Keratinocyte (primary cell): ENCODE results near the gene FARP1. TPM values are rescaled to one million over a fixed set of nuclear protein-coding genes. Genes with fewer than 3 reads are reported as not detected.

Experiments
- DNase-seq: peaks from one replicate; pipeline ENCODE4 v3.0.0-alpha.2; 2011; ENCODE audit warnings: low read depth, missing footprints, low spot score
- FAIRE-seq: peaks from 2 replicates; lab custom pipeline; 2011; peaks lifted over from hg19 to GRCh38; lab: Jason Lieb, UNC
- H2AFZ ChIP-seq: 2 replicates; pipeline ENCODE4 v1.6.0; 2012; ENCODE audit warnings: low read length, control low read depth, inconsistent platforms; ENCODE audit not compliant: control insufficient read depth
- H3K27ac ChIP-seq: 2 replicates; pipeline ENCODE4 v1.5.1; 2011; ENCODE audit warnings: low read length; ENCODE audit not compliant: control insufficient read depth, insufficient read depth
- H3K27me3 ChIP-seq: 3 replicates; pipeline ENCODE4 v1.6.0; 2011; ENCODE audit warnings: low read length; ENCODE audit not compliant: control insufficient read depth, insufficient read depth; ENCODE audit errors: extremely low read depth
- H3K36me3 ChIP-seq, 2 experiments: 2 replicates in 1 of 2; 3 replicates in 1 of 2; pipeline ENCODE4 v1.5.1; 2011; ENCODE audit warnings: low read length in 2 of 2, mild to moderate bottlenecking in 1 of 2; ENCODE audit not compliant: control insufficient read depth in 2 of 2, insufficient read depth in 2 of 2; ENCODE audit errors: extremely low read depth in 1 of 2
- H3K4me1 ChIP-seq: 3 replicates; pipeline ENCODE4 v1.5.1; 2011; ENCODE audit warnings: low read length; ENCODE audit not compliant: control insufficient read depth, insufficient read depth; ENCODE audit errors: extremely low read depth
- H3K4me2 ChIP-seq: 3 replicates; pipeline ENCODE4 v1.6.0; 2011; ENCODE audit warnings: low read depth, low read length; ENCODE audit not compliant: control insufficient read depth, insufficient read depth; ENCODE audit errors: extremely low read depth
- H3K4me3 ChIP-seq, 3 experiments: fragments of 200-600 bp in 1 of 3; sonication (generic) in 1 of 3; 2 replicates in 2 of 3; 3 replicates in 1 of 3; pipeline ENCODE4 v1.5.1; 2011 to 2016; ENCODE audit warnings: low read length in 3 of 3, mild to moderate bottlenecking in 3 of 3, control low read depth in 2 of 3, inconsistent platforms in 1 of 3, low read depth in 1 of 3, mixed read lengths in 1 of 3, mixed run types in 1 of 3, moderate library complexity in 1 of 3; ENCODE audit not compliant: control insufficient read depth in 2 of 3, insufficient read depth in 2 of 3; ENCODE audit errors: extremely low read depth in 1 of 3
- H3K79me2 ChIP-seq: 2 replicates; pipeline ENCODE4 v1.6.0; 2012; ENCODE audit warnings: low read length; ENCODE audit not compliant: control insufficient read depth, insufficient read depth
- H3K9ac ChIP-seq: 3 replicates; pipeline ENCODE4 v1.6.0; 2011; ENCODE audit warnings: low read length; ENCODE audit not compliant: control insufficient read depth, insufficient read depth; ENCODE audit errors: extremely low read depth
- H3K9me1 ChIP-seq: 3 replicates; pipeline ENCODE4 v1.6.0; 2011; ENCODE audit warnings: low read length; ENCODE audit not compliant: control insufficient read depth, insufficient read depth; ENCODE audit errors: extremely low read depth
- H3K9me3 ChIP-seq: 2 replicates; pipeline ENCODE4 v1.5.1; 2012; ENCODE audit warnings: low read depth, low read length; ENCODE audit not compliant: control insufficient read depth
- H4K20me1 ChIP-seq: 3 replicates; pipeline ENCODE4 v1.6.0; 2011; ENCODE audit warnings: low read length; ENCODE audit not compliant: control insufficient read depth, insufficient read depth; ENCODE audit errors: extremely low read depth
- EZH2 ChIP-seq: IDR thresholded peaks from one replicate; pipeline ENCODE4 v1.6.1; 2012; ENCODE audit warnings: inconsistent platforms, mild to moderate bottlenecking, low read length, moderate library complexity
- dilution Hi-C: fragments of 300-500 bp; cut with MboI; formaldehyde crosslinking; loops from one replicate; pipeline ENCODE4 v1.7.0; 2020; ENCODE audit warnings: low sequenced_read_pairs; ENCODE audit not compliant: extremely low pct_ligation_motif_present
- polyA plus RNA-seq, 5 experiments: library from polyadenylated mRNA; depleted of rRNA in 3 of 5; stranded (reverse) in 3 of 5; stranded (forward) in 1 of 5; unstranded in 1 of 5; fragments of >200 nt; gene quantifications; 1 replicate in 1 of 5; 2 replicates in 3 of 5; 3 replicates in 1 of 5; pipeline versions ENCODE4 v1.2.1 to v1.2.3, GENCODE V29; 2011 to 2012; ENCODE audit warnings: missing spikeins in 2 of 5, low read depth in 1 of 5, low replicate concordance in 1 of 5
- TF ChIP-seq, protein P1 (sequence below), 3 experiments: IDR thresholded peaks in 1 of 3; conservative IDR thresholded peaks in 1 of 3; optimal IDR thresholded peaks in 1 of 3; 2 replicates in 2 of 3; 3 replicates in 1 of 3; pipeline versions ENCODE3 to v1.5.1; 2011; ENCODE audit warnings: low read length in 3 of 3, mild to moderate bottlenecking in 3 of 3, moderate library complexity in 2 of 3, control low read depth in 1 of 3, inconsistent platforms in 1 of 3; ENCODE audit not compliant: insufficient read depth in 2 of 3; ENCODE audit errors: extremely low read depth in 1 of 3

The FARP1 gene
- polyA plus RNA-seq, 1 donor (not counting 4 experiments of a cell fraction or from before 2014, with no cell fraction given) = 10.3 TPM

GRCh38 chr13:98141509-98142379 lies 1.1 kb upstream of the FARP1 start:
- peak overlapping the region; percentile 74 for H2AFZ ChIP-seq
- peaks cover 8% of the 10 kb centered on the region for H3K79me2 ChIP-seq
- H3K9me3 ChIP-seq = no peaks in the 10 kb centered on the region
- peak overlapping the region in 2 of 3 experiments; percentile 55 to 64 for H3K4me3 ChIP-seq
- TF ChIP-seq EZH2 = no peak
- TF ChIP-seq, protein P1, sequence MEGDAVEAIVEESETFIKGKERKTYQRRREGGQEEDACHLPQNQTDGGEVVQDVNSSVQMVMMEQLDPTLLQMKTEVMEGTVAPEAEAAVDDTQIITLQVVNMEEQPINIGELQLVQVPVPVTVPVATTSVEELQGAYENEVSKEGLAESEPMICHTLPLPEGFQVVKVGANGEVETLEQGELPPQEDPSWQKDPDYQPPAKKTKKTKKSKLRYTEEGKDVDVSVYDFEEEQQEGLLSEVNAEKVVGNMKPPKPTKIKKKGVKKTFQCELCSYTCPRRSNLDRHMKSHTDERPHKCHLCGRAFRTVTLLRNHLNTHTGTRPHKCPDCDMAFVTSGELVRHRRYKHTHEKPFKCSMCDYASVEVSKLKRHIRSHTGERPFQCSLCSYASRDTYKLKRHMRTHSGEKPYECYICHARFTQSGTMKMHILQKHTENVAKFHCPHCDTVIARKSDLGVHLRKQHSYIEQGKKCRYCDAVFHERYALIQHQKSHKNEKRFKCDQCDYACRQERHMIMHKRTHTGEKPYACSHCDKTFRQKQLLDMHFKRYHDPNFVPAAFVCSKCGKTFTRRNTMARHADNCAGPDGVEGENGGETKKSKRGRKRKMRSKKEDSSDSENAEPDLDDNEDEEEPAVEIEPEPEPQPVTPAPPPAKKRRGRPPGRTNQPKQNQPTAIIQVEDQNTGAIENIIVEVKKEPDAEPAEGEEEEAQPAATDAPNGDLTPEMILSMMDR (optimal IDR thresholded peaks at IDR 0.05 in 1 of 3, IDR thresholded peaks at IDR 0.05 in 1 of 3, conservative IDR thresholded peaks at IDR 0.05 in 1 of 3; ENCODE audit: extremely low read depth in 1 of 3, insufficient read depth in 2 of 3, low read length in 3 of 3) = no peak
- no peaks in the 10 kb centered on the region for H3K36me3 ChIP-seq
- no peaks in the 10 kb centered on the region for H3K9me1 ChIP-seq
- H3K4me2 ChIP-seq = peak overlapping the region; percentile 71
- peaks cover 22% of the 10 kb centered on the region for H3K27me3 ChIP-seq
- DNase-seq (no peak), FAIRE-seq (no peak)
- dilution Hi-C loops = no loop called here
- no peaks in the 10 kb centered on the region for H4K20me1 ChIP-seq
- peaks cover 8% of the 10 kb centered on the region for H3K4me1 ChIP-seq
- no peak overlapping the region for H3K9ac ChIP-seq
- H3K27ac ChIP-seq = no peak overlapping the region

DNA sequence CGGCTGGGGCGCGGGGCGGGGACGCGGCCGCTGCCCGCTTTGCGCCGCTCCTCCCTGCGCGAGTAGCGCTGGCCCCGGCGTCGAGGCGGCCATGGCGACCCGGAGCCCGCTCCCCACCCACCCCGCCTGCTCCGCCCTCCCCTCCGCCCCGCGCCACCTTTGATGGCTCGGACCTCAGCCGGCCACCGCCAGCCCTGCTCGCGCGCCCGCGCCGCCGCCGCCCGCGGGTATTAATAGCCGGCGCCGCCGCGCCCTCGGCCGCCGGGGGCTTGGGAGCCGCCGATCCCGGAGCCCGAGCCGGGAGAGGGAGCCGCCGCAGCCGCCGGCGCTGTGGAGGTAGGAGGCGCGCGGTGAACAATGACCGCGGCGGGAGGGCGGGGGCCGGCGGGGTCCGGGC lies 261 bp downstream of the FARP1 start:
- Histone ChIP-seq H3K27me3 (peaks cover 22% of the 10 kb centered on the region), H3K9me1 (no peaks in the 10 kb centered on the region), H3K9me3 (no peaks in the 10 kb centered on the region), H3K9ac (peak overlapping the region; percentile 63), H3K36me3 (no peaks in the 10 kb centered on the region), H3K27ac (no peak overlapping the region), H3K79me2 (peaks cover 8% of the 10 kb centered on the region), H3K4me1 (peaks cover 8% of the 10 kb centered on the region), H3K4me3 (peak overlapping the region in 2 of 3 experiments; percentile 22 to 77), H2AFZ (no peak overlapping the region), H3K4me2 (peak overlapping the region; percentile 84), H4K20me1 (no peaks in the 10 kb centered on the region)
- dilution Hi-C loops = no loop called here
- TF ChIP-seq, protein P1 (optimal IDR thresholded peaks at IDR 0.05 in 1 of 3, IDR thresholded peaks at IDR 0.05 in 1 of 3, conservative IDR thresholded peaks at IDR 0.05 in 1 of 3; ENCODE audit: extremely low read depth in 1 of 3, insufficient read depth in 2 of 3, low read length in 3 of 3) = no peak
- no peak for TF ChIP-seq EZH2
- FAIRE-seq (no peak), DNase-seq (no peak)
